Measurements from ENCODE around the gene TOR1AIP2. TPM values are rescaled to one million over a fixed set of nuclear protein-coding genes. Genes with fewer than 3 reads are reported as not detected.

The TOR1AIP2 gene
- polyA plus RNA-seq, 2 of the 4 experiments (the other 2 are of a cell fraction): 17.1 to 35.0 TPM

DNA sequence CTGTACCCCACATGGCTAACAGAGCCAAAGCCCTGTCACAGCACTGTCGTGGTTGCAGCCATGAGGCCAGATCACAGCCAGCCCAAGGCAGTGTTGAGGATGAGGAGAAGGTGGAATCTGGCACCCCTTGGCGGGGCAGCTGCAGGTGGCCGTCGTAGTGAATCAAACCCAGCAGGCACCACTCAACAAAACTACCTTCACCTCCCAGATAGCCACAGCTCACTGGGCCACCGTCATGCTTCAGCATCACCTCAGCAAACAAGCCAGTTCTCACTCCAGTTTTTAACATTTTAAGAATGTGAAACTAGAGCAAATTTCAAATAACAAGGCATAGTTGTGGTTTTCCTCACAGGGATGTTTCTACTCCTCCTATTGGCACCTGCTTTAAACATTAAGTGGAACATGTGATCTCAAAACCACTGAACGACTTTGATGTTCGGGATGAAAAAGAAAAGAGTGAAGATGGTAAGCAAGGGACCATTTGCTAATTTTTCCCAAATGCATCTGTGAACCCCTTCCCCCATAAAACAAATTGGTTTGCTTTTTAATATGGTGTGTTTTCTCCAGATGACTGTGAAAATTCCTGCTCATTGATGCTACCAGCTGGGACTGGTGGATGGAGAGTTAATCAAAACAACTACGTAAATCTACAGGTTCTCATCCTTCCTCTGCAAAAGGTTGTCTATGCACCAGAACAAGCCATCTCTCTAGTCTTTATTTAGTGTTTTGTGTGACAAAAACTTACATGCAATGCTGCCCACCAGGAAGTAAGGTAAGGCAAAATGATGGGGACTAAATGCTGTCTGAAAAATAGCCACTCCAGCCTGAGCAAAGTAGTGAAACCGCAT lies 45.5 kb downstream of the TOR1AIP2 start:
- TF ChIP-seq RAD21 (conservative IDR thresholded peaks at IDR 0.05 in 1 of 2, IDR thresholded peaks at IDR 0.05 in 1 of 2) (no peak), JUNB (IDR thresholded peaks at IDR 0.05) (no peak), TP53 (CRISPR knock-in tag; IDR thresholded peaks at IDR 0.05) (no peak), TFCP2L1 (CRISPR knock-in tag; IDR thresholded peaks at IDR 0.05) (no peak), BHLHE40 (IDR thresholded peaks at IDR 0.05; ENCODE audit: low read depth, low read length) (no peak), PHF8 (IDR thresholded peaks at IDR 0.05; ENCODE audit: borderline replicate concordance, low read depth) (no peak), CBX8 (IDR thresholded peaks at IDR 0.05) (no peak), CBX2 (IDR thresholded peaks at IDR 0.05; ENCODE audit: borderline replicate concordance, low read depth) (no peak), CEBPB (IDR thresholded peaks at IDR 0.05) (no peak), KDM1A (IDR thresholded peaks at IDR 0.05; ENCODE audit: low read depth) (no peak), NPAS2 (CRISPR knock-in tag; IDR thresholded peaks at IDR 0.05; ENCODE audit: borderline replicate concordance) (no peak), HEYL (CRISPR knock-in tag; IDR thresholded peaks at IDR 0.05) (no peak), ZSCAN20 (CRISPR knock-in tag; IDR thresholded peaks at IDR 0.05) (no peak), HOXA7 (CRISPR knock-in tag; IDR thresholded peaks at IDR 0.05) (no peak)
- TF ChIP-seq, protein P1, sequence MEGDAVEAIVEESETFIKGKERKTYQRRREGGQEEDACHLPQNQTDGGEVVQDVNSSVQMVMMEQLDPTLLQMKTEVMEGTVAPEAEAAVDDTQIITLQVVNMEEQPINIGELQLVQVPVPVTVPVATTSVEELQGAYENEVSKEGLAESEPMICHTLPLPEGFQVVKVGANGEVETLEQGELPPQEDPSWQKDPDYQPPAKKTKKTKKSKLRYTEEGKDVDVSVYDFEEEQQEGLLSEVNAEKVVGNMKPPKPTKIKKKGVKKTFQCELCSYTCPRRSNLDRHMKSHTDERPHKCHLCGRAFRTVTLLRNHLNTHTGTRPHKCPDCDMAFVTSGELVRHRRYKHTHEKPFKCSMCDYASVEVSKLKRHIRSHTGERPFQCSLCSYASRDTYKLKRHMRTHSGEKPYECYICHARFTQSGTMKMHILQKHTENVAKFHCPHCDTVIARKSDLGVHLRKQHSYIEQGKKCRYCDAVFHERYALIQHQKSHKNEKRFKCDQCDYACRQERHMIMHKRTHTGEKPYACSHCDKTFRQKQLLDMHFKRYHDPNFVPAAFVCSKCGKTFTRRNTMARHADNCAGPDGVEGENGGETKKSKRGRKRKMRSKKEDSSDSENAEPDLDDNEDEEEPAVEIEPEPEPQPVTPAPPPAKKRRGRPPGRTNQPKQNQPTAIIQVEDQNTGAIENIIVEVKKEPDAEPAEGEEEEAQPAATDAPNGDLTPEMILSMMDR (IDR thresholded peaks at IDR 0.05): no peak
- TF ChIP-seq, protein P2, sequence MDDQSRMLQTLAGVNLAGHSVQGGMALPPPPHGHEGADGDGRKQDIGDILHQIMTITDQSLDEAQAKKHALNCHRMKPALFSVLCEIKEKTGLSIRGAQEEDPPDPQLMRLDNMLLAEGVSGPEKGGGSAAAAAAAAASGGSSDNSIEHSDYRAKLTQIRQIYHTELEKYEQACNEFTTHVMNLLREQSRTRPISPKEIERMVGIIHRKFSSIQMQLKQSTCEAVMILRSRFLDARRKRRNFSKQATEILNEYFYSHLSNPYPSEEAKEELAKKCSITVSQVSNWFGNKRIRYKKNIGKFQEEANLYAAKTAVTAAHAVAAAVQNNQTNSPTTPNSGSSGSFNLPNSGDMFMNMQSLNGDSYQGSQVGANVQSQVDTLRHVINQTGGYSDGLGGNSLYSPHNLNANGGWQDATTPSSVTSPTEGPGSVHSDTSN (IDR thresholded peaks at IDR 0.05): no peak
- TF ChIP-seq, protein P3, sequence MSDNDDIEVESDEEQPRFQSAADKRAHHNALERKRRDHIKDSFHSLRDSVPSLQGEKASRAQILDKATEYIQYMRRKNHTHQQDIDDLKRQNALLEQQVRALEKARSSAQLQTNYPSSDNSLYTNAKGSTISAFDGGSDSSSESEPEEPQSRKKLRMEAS (IDR thresholded peaks at IDR 0.05): no peak
- TF ChIP-seq, protein P4, sequence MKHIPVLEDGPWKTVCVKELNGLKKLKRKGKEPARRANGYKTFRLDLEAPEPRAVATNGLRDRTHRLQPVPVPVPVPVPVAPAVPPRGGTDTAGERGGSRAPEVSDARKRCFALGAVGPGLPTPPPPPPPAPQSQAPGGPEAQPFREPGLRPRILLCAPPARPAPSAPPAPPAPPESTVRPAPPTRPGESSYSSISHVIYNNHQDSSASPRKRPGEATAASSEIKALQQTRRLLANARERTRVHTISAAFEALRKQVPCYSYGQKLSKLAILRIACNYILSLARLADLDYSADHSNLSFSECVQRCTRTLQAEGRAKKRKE (CRISPR knock-in tag; IDR thresholded peaks at IDR 0.05; ENCODE audit: low read depth): no peak
- TF ChIP-seq, protein P5, sequence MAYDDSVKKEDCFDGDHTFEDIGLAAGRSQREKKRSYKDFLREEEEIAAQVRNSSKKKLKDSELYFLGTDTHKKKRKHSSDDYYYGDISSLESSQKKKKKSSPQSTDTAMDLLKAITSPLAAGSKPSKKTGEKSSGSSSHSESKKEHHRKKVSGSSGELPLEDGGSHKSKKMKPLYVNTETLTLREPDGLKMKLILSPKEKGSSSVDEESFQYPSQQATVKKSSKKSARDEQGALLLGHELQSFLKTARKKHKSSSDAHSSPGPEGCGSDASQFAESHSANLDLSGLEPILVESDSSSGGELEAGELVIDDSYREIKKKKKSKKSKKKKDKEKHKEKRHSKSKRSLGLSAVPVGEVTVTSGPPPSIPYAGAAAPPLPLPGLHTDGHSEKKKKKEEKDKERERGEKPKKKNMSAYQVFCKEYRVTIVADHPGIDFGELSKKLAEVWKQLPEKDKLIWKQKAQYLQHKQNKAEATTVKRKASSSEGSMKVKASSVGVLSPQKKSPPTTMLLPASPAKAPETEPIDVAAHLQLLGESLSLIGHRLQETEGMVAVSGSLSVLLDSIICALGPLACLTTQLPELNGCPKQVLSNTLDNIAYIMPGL (CRISPR knock-in tag; IDR thresholded peaks at IDR 0.05; ENCODE audit: borderline replicate concordance): no peak
- Histone ChIP-seq H3K4me1 (no peaks in the 10 kb centered on the region), H3K4me2 (no peak overlapping the region), H3K27ac (no peak overlapping the region), H3K4me3 (no peak overlapping the region), H3K9me3 (no peaks in the 10 kb centered on the region)
- WGBS (ENCODE audit: missing lambda C conversion rate): 75% methylated on average over 9 of the region's 9 CpGs
- ChIA-PET CTCF (interaction anchor here (0.6 to 5.3 kb wide), 4 partner anchors 9 to 1397 kb away, joined by 3 to 39 read pairs (median 4); no protein-coding TSS in a partner anchor), POLR2A (no interaction called here)
- DNase-seq (ENCODE audit: low read depth in 1 of 2, low spot score in 1 of 2) (no peak), ATAC-seq (peak in 1 of 2 experiments; percentile 36; a peak in 2 of 6 replicates), FAIRE-seq (no peak)

DNA sequence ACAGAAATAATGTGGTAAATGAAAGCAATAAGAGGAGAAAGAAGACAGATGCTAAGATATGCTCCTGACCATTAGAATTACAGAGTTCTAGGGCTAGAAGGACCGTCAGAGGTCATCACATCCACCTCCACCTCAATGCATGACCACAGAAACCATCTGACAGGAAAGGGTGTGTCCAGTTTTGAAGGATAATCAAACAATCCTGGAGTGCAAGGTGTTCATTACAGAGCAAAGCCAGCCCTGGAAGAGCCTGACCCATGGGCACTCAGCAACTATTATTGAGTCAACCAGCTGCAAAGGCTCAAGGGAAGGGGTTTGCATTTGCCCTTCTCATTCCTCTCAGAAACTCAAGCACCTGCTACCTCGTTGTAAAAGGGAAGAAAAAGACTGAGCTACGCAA lies 46.4 kb downstream of the TOR1AIP2 start:
- no peak overlapping the region for H3K4me2 ChIP-seq
- ATAC-seq (peak in 1 of 2 experiments; percentile 31; a peak in 1 of 6 replicates), FAIRE-seq (no peak), DNase-seq (ENCODE audit: low read depth in 1 of 2, low spot score in 1 of 2) (no peak)
- H3K27ac ChIP-seq: no peak overlapping the region
- WGBS (ENCODE audit: missing lambda C conversion rate): 33% methylated on average over 3 of the region's 3 CpGs
- no peak overlapping the region for H3K4me3 ChIP-seq
- ChIA-PET POLR2A (no interaction called here), CTCF (interaction anchor here (0.8 to 5.3 kb wide), 3 partner anchors 10 to 16 kb away, joined by 3 to 39 read pairs (median 4); no protein-coding TSS in a partner anchor)
- H3K9me3 ChIP-seq: no peaks in the 10 kb centered on the region
- H3K4me1 ChIP-seq: no peaks in the 10 kb centered on the region
- TF ChIP-seq, protein P3 (IDR thresholded peaks at IDR 0.05): no peak
- no peak for TF ChIP-seq MYC (IDR thresholded peaks at IDR 0.05; ENCODE audit: borderline replicate concordance, low read length)
- no peak for TF ChIP-seq SMC3 (IDR thresholded peaks at IDR 0.05)
- TF ChIP-seq, protein P1 (IDR thresholded peaks at IDR 0.05): no peak
- no peak for TF ChIP-seq CHD2 (IDR thresholded peaks at IDR 0.05; ENCODE audit: low read length, partially characterized antibody)
- no peak for TF ChIP-seq CBX8 (IDR thresholded peaks at IDR 0.05)
- no peak for TF ChIP-seq TP53 (CRISPR knock-in tag; IDR thresholded peaks at IDR 0.05)
- no peak for TF ChIP-seq FOXS1 (CRISPR knock-in tag; IDR thresholded peaks at IDR 0.05)
- TF ChIP-seq GATA3 (IDR thresholded peaks at IDR 0.05; ENCODE audit: borderline replicate concordance): no peak
- no peak for TF ChIP-seq HDAC2 (IDR thresholded peaks at IDR 0.05)
- no peak for TF ChIP-seq EHF (CRISPR knock-in tag; IDR thresholded peaks at IDR 0.05)
- TF ChIP-seq HOXB13 (CRISPR knock-in tag; IDR thresholded peaks at IDR 0.05; ENCODE audit: low read depth): no peak

Measured in A549 (cell line).